Lower leg skin (tissue), 3 donors: ENCODE results near the gene CTXND1.

Source experiments
- POLR2A ChIP-seq, 2 donors: fragments of 450-650 bp; IDR thresholded peaks; one replicate each; pipeline ENCODE4 v1.6.1; 2016 to 2017; ENCODE audit warnings: antibody characterized with exemption in 2 of 2, mild to moderate bottlenecking in 1 of 2, moderate library complexity in 1 of 2
- TF ChIP-seq, protein P1 (sequence below), 3 donors: fragments of 450-650 bp; IDR thresholded peaks; one replicate each; pipeline ENCODE4 v1.5.1; 2016; ENCODE audit warnings: antibody characterized with exemption in 3 of 3, mild to moderate bottlenecking in 3 of 3, moderate library complexity in 2 of 3

DNA sequence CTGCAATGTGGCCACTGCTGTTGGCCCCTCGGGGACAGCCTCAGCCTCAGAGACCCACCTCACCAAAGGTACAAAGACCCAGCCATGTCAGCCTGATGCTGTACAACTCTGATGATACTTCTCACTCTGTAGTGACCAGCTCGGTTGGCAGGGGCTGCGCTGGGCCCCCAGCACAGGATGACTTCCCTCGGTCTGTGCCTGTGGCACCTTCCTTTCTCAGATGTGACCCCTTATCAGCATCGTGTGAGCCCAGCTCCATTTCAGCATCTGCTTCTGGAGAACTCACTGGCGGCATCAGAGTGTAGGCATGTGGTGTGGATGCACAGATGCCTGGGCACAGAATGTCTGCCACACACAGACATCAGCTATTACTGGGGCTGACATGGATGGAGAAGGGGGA is 25.1 kb upstream of the CTXND1 start:
- TF ChIP-seq, protein P1, sequence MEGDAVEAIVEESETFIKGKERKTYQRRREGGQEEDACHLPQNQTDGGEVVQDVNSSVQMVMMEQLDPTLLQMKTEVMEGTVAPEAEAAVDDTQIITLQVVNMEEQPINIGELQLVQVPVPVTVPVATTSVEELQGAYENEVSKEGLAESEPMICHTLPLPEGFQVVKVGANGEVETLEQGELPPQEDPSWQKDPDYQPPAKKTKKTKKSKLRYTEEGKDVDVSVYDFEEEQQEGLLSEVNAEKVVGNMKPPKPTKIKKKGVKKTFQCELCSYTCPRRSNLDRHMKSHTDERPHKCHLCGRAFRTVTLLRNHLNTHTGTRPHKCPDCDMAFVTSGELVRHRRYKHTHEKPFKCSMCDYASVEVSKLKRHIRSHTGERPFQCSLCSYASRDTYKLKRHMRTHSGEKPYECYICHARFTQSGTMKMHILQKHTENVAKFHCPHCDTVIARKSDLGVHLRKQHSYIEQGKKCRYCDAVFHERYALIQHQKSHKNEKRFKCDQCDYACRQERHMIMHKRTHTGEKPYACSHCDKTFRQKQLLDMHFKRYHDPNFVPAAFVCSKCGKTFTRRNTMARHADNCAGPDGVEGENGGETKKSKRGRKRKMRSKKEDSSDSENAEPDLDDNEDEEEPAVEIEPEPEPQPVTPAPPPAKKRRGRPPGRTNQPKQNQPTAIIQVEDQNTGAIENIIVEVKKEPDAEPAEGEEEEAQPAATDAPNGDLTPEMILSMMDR (IDR thresholded peaks at IDR 0.05), result no peak
- no peak for TF ChIP-seq POLR2A (IDR thresholded peaks at IDR 0.05)
